GM20431 (cell line): ENCODE results near the gene S100A5.

Experiments used
- in situ Hi-C: fragments of 300-500 bp; cut with MseI, MboI; formaldehyde crosslinking; loops from one replicate; pipeline ENCODE4 v1.15.0; 2020; ENCODE audit warnings: low sequenced_read_pairs; ENCODE audit not compliant: unreplicated experiment

Gene S100A5

GRCh38 chr1:153548722-153549688 lies 8.3 kb upstream of the S100A5 start, which contains the start of gene S100A3:
S100A3 (minus strand) TSS chr1:153549258; CDS start chr1:153548485, 773 bp downstream.
- in situ Hi-C loops = no loop called here

DNA sequence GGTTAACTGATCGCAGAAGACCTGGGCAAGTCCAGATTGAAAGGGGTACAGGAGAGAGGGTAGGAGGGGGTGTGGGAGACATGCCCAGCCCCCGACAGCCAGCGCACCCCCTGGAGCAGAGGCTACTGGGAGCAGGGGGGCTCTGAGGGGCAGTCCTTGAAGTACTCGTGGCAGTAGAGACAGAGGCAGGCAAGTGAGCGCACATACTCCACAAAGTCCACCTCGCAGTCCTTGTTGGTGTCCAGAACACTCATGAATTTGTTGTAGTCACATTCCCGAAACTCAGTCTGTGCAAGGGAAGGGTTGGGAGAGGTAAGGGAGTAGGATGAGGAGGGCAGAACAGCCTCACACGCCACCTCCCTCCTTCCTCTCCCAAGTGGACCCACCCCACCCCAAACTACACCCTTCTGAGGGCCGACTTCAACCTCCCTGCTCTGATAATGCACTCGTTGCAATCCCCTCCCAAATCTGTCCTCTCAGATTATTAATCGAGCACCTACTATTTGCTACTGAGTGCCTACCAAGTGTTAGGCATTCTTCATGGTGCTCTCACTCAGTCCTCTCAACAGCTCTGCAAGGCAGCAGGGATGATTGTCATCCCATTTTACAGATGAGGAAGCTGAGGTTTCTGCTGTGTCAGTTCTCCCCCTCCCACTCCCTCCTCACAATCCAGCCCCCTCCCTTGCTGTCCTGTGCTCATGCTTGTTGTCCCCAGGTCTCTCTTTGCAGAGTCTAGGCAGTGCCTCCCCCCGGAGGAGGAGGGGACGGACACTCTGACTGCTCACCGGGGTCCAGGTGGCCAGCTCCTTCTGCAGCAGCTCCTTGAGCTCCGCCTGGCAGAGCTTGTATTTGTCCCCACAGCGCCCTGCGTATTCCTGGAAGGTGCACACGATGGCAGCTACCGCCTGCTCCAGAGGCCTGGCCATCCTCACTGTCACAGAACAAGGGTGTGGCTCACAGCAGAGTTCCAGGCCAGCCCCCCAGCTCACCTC lies 7.1 kb upstream of the S100A5 start:
- in situ Hi-C loops = no loop called here

DNA sequence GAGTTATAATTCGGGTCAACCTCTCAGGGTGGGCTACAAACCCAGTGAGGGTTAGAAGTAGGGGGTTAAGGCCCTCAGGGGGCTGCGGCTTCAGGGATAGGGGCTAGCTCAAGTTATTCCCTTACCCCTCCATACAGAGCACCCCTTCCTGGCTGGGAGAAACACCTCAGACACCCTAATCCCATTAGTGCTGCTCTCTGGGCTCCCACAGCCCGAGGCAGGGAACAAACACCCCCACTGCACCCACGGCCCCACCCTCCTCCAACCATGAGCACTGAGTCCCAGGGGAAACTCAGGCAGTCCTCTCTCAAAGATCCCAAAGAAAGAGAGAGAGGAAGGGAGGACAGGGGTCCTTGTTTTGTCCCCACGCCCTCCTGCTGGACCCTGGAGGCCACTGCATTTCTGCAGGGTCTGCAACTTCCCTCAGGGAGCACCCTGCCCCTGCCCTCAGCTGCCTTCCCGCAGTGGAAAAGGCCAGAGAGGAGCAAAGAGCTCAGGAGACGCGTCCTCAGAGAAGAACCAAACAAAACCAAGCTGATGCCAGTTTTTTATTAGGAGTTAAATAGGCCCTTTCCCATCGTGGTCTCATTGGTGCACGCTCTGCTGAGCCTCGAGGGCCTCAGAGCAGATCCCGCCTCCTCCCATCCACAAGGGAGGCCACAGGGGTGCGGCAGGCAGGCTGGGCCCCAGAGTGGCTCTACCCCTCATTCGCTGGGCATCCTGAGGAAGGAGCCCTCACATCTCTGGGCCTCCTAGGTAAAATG lies 6.2 kb upstream of the S100A5 start:
- in situ Hi-C loops = no loop called here

GRCh38 chr1:153546371-153546770 lies 5.6 kb upstream of the S100A5 start:
- in situ Hi-C loops = no loop called here

- in situ Hi-C loops = no loop called here
Observed at GRCh38 chr1:153545067-153546055, 4.6 kb upstream of the S100A5 start, which contains the start of gene S100A4. S100A4 (minus strand) TSS chr1:153545806; CDS start chr1:153544794, 1,012 bp downstream.

GRCh38 chr1:153544453-153545066 lies 3.8 kb upstream of the S100A5 start:
- in situ Hi-C loops = no loop called here

DNA sequence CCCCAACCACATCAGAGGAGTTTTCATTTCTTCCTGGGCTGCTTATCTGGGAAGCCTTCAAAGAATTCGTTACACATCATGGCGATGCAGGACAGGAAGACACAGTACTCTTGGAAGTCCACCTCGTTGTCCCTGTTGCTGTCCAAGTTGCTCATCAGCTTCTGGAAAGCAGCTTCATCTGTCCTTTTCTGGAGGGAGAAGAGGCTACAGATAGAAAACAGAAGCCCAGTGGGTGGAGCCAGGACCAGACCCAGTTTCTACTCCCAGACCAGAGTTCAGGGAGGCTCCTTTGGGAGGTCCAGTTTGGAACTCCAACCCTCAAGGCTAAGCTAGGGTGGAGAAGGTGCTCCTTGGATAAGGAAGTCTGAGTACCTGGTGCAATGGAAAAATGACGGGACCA lies 3.0 kb upstream of the S100A5 start:
- in situ Hi-C loops = no loop called here

DNA sequence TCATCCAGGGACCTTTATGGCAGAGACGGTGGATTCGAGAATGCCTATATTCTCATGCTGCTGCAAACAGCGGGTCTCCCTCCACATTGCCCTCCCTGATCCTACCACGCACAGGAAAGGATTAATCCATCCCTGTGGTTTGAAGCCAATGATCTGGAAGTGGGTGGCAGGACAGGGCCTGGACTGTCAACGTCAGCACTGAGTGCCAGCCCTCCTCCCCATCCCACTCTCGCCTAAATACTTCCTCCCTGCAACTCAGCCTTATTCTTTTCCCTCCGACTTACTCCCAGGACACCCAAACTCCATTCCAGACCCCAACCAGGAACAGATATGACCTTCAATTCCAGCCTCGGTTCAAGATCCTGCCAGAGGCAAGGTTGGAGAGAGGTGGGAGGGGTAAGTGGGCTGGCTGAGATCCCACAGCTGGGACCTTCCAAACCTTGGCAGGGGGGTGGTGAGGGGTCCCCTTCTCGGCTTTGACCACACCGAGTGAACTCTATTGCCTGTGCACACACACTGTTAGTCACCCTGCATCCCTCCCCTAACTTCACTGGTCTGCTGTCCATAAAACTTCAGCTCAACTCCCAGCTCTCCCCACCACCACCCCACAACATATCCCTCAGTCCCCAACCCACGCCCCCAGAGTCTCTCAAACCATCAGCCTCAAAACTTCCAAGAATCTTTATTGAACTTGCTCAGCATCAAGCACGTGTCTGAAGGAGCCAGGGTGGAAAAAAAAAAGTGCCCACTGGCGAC lies 2.4 kb upstream of the S100A5 start:
- in situ Hi-C loops = no loop called here

DNA sequence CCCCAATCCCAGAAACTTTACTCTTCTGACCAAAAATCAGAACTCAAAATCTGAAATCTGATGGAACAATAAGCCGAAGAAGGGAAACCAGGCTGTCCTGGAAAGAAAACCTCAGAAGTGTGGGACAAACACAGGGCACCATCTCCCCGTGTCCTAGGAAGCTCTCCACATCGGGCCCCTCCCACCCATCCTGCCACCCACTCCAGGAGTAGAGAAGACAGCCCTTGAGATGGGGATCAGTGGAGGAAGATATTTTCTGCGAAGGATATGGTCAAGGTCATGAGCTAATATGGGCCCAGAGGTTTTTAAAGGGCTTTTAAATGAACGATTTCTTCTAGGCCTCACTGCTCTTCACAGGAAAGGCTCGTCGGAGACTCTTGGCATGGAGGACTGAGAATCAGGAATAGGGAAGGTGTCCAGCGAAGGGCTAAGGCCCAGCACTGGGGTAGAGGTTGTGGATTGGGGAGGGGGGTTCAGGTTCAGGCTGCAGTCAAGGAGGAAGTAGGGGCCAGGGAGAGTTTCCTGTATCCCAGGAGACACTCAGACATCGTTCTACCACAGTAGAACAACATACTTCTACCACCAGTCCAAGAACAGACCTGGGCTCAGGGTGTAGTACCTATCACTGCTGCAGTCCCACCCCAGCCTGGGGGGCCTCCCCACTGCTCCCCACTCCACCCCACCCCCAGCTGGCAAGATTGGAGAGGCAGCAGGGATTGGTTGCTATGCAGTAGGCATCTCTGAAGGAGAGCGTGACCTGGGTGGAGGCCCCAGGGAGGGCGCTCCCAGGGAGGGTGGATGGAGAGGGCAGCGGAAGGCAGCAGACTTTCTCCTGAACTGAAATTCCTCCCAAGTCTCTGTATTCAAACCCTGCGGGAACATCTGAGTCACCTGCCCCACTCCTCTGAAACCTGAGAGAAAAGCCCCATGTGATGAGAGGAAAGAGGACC lies 1.2 kb upstream of the S100A5 start:
- in situ Hi-C loops = no loop called here

DNA sequence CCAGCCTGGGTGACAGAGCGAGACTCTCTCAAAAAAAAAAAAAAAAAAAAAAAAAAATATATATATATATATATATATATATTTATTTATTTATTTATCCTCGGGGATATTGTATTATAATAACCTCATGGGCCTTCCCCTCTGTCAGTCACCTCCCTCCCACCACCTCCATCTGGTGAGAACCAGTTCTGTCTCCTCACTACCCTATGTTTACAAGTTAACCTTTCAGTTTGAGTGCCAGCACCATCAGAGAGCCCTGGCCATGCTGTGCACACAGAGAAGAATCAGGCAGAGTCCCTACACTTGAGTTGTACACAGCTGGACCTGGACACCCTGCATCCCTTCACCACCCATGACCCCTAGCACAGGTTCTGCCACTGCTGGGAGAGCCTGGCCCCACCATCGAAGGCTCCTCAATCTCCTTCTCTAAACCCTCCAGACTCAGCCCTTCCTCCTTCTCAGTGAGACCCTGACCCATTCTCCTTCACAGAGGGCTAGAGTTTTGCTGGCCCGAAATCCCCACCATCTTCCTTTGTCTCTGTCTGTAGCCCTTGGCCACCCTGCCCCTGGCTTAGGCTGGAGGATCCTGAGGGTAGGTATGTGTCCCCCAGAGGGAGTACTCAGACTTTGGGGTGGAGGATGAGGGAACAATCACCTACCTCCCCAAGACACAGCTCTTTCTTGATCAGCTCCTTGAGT lies 1.2 kb downstream of the S100A5 start:
- in situ Hi-C loops = no loop called here

DNA sequence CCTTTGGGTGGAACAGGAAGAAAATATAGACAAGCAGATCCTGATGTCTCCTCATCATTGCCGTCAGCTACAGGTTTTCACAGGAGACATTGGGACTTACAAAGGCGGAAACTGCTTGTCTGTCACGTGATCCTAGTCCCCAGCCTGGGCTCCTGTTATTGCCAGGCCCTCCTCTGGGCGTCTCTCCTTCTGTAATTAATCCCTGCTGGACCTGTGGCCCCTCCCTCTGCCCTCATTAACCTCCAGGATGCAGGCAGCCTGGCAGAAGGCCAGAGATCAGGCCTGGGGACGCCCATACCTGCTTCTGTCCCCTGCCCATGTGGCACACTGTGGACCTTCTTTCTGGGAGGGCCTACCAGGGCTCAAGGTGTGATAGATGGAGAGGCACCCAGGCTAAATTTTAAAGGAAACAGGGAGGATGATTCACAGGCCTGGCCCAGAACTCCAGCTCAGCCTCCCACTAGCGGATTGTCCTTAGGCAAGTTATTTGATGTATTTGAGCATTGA lies 2.4 kb downstream of the S100A5 start:
- in situ Hi-C loops = no loop called here

- in situ Hi-C loops = no loop called here
Observed at GRCh38 chr1:153537376-153537730, 3.4 kb downstream of the S100A5 start.

GRCh38 chr1:153536671-153537375 lies 3.9 kb downstream of the S100A5 start:
- in situ Hi-C loops = no loop called here

- in situ Hi-C loops = no loop called here
Observed at GRCh38 chr1:153536012-153536670, 4.6 kb downstream of the S100A5 start.
